ENCODE measurements around the gene MEDAG.
A peak's percentile ranks its signal among the peaks of the same experiment; 100 is the strongest.

The MEDAG gene

DNA sequence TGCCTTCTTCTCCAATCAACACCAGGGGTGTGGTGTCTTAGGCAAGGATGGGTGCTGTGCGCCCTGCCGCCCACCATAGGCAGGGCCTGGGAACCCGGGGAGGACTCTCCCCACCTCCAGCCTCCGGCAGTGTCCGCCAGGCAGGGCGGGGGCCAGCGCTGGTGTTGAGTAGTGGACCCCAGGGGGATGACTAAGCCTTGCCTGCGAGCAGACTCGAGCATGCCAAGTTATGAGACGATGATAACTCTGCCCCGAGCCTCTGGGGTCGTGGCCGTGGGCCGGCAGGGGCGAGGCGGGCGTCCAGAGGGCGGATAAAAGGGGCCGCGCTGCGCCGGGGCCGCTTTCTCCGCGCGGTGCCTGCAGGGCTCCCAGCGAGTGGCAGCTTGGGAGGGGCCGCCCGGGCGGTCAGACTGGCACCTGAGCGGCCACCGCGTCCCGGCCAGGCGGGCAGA, at the start of gene MEDAG:
TSS of gene MEDAG (plus strand) at position 340 of the 452 bp plus-strand sequence. CDS start 245 bp downstream, outside the sequence.
- H3K4me1 ChIP-seq (ENCODE audit: insufficient read depth, low read length) = no peaks in the 10 kb centered on the region
- no peaks in the 10 kb centered on the region for H3K36me3 ChIP-seq (ENCODE audit: insufficient read depth, low read length)
- H3K9ac ChIP-seq (ENCODE audit: low read depth, low read length) = peak within 1 kb of the TSS; percentile 35; the same call in 1 of the 2 replicates
- no peaks in the 10 kb centered on the region for H3K9me3 ChIP-seq (ENCODE audit: control insufficient read depth, insufficient read depth, low read length)

DNA sequence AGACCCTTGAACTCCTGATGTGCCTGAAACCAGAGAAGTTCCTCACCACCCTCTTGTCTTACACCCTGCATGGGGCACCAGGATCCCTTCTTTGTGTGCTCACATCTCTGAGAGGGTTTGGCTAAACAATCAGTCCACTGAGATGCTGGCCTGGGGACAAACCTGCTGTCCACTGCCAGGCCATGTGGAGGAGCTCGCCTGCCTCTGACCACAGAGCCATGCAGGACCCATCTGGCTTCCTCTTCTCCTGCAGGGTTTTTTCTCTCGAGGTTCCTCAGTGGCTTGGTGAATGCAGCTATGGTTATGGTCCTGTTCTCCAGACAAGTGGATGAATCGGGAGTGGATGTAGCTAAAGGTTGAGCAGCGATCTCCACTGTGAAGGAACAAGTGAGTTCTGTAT, 49.1 kb upstream of the MEDAG start:
- Histone ChIP-seq H3K9me3 (ENCODE audit: control insufficient read depth, insufficient read depth, low read length) (no peaks in the 10 kb centered on the region), H3K9ac (ENCODE audit: low read depth, low read length) (no peak overlapping the region), H3K36me3 (ENCODE audit: insufficient read depth, low read length) (no peaks in the 10 kb centered on the region), H3K4me1 (ENCODE audit: insufficient read depth, low read length) (no peaks in the 10 kb centered on the region)

DNA sequence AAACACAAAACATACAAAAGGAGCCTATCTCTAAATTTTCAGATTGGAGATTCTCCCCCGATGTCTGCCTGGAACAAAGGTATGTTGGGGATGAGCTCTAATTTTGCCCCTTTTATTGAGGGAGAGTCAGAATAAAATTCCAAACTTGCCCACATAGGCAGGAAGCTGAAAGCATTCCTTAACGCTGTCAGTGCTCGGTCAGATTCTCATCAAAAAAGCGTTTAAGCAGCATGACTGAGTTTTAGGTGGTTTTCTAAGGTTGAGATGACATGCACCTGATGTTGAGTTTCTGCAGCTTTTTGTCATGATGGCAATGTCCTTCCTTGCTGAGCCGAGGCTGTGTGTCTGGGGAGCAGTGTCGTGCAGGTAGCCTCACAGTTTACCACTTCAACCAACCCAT, 48.4 kb upstream of the MEDAG start:
- Histone ChIP-seq H3K9ac (ENCODE audit: low read depth, low read length) (no peak overlapping the region), H3K9me3 (ENCODE audit: control insufficient read depth, insufficient read depth, low read length) (no peaks in the 10 kb centered on the region), H3K4me1 (ENCODE audit: insufficient read depth, low read length) (no peaks in the 10 kb centered on the region), H3K36me3 (ENCODE audit: insufficient read depth, low read length) (no peaks in the 10 kb centered on the region)

DNA sequence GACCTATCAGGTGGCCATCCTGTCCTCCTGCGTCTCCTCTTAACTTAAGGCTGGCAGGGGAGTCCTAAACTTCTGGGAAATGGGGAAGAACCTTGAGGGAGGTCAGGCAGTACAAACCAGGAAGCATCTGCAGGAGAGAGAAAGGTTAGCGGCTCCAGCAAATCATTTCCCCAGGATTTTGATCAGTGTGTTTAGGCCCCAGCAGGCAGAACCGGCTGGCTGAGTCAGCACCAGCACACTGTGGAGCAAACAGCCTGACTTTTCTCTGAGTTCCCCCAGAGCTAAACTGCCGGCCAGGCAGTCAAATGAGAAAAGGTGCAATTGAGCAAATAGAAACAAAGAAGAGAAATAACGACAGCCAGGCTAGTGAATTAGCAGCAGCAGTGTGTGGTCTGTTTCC, 46.7 kb upstream of the MEDAG start:
- Histone ChIP-seq H3K9ac (ENCODE audit: low read depth, low read length) (no peak overlapping the region), H3K36me3 (ENCODE audit: insufficient read depth, low read length) (no peaks in the 10 kb centered on the region), H3K4me1 (ENCODE audit: insufficient read depth, low read length) (peaks cover 4% of the 10 kb centered on the region; the same call in 1 of the 2 replicates), H3K9me3 (ENCODE audit: control insufficient read depth, insufficient read depth, low read length) (no peaks in the 10 kb centered on the region)

DNA sequence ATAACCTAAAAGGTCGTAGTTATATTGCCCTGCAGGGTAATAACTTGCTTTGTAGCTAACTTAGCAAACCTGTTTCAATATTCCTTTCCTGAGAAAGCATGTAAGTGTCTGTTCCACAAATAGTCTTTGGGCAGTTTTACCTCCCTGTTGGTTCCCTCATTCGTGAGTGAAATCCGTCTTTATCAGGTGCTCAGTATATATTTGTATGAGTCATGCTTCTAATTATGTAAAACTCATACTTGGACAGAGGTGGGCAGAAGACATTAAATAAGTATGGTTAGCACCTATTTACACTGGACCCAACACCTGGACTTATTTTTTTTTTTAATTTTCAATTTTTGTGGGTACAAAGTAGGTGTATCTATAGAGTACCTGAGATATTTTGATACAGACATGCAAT, 44.9 kb upstream of the MEDAG start:
- no peaks in the 10 kb centered on the region for H3K9me3 ChIP-seq (ENCODE audit: control insufficient read depth, insufficient read depth, low read length)
- no peaks in the 10 kb centered on the region for H3K36me3 ChIP-seq (ENCODE audit: insufficient read depth, low read length)
- no peak overlapping the region for H3K9ac ChIP-seq (ENCODE audit: low read depth, low read length)
- peaks cover 20% of the 10 kb centered on the region for H3K4me1 ChIP-seq (ENCODE audit: insufficient read depth, low read length)

DNA sequence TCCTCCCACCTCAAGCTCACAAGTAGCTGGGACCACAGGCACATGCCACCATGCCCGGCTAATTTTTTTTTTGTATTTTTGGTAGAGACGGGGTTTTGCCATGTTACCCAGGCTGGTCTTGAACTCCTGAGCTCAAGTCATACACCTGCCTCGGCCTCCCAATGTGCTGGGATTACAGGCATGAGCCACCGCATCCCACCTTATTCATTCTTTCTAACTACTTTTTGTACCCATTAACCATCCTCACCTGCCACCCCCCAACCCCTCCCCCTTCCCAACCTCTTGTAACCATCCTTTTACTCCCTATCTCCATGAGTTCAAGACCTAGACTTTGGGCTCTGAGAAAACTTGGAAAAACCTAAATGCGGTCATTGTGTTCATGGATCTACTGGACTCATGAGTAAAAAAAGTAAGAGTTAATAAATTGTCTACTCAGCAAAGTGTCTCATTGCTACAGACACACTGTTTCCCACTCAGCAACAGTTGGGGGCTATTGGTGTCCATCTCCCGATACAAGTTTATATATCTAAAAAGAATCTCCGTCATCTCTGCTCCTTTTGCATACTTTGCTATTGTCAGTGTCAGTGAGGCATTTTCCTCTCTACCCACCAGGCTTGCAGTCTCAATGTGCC, 44.1 kb upstream of the MEDAG start:
- H3K9me3 ChIP-seq (ENCODE audit: control insufficient read depth, insufficient read depth, low read length) = no peaks in the 10 kb centered on the region
- H3K9ac ChIP-seq (ENCODE audit: low read depth, low read length) = no peak overlapping the region
- H3K36me3 ChIP-seq (ENCODE audit: insufficient read depth, low read length) = no peaks in the 10 kb centered on the region
- H3K4me1 ChIP-seq (ENCODE audit: insufficient read depth, low read length) = peaks cover 20% of the 10 kb centered on the region

DNA sequence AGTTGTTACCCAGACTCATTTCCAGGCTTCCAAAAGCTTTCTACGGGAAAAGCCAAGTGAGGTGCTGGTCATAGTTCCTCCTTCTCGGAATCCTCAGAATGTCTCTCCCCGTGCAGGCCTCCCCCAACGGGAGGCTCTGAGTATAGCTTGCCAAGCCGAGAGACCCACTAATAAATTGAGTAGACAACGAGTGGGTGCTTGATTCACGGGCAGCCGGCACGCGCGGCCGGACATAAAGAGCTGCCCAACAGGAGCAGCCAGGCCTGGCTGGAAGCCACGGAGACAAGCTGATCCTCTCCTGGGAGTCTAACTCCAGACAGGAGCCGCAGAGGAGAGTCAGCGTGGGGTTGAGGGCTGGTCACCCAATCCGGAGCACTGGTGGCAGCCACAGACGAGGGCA, 43.4 kb upstream of the MEDAG start:
- Histone ChIP-seq H3K36me3 (ENCODE audit: insufficient read depth, low read length) (no peaks in the 10 kb centered on the region), H3K9ac (ENCODE audit: low read depth, low read length) (peak overlapping the region; percentile 46; the same call in 1 of the 2 replicates), H3K4me1 (ENCODE audit: insufficient read depth, low read length) (peaks cover 20% of the 10 kb centered on the region), H3K9me3 (ENCODE audit: control insufficient read depth, insufficient read depth, low read length) (no peaks in the 10 kb centered on the region)

DNA sequence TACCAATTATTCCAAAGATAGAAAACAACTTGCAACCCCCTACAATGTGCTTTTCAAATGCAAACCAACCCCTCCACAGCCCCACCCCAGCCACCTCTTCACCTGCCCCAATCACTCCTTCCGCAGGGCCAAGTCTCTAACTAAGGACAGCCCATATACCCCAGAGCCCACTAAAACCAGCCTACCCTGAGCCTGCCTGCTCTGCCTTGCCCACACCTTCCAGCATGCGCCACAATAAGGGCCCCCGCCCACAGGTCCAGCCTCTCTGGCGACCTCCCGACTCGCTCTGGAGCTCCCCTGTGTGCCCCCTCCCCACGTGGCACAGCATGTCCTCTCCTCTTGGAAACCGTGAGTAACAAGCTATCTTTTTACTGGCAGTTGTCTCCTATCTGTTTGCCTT, 42.8 kb upstream of the MEDAG start:
- no peaks in the 10 kb centered on the region for H3K36me3 ChIP-seq (ENCODE audit: insufficient read depth, low read length)
- H3K9ac ChIP-seq (ENCODE audit: low read depth, low read length) = peak overlapping the region; percentile 46; the same call in 1 of the 2 replicates
- H3K4me1 ChIP-seq (ENCODE audit: insufficient read depth, low read length) = peaks cover 20% of the 10 kb centered on the region
- H3K9me3 ChIP-seq (ENCODE audit: control insufficient read depth, insufficient read depth, low read length) = no peaks in the 10 kb centered on the region

DNA sequence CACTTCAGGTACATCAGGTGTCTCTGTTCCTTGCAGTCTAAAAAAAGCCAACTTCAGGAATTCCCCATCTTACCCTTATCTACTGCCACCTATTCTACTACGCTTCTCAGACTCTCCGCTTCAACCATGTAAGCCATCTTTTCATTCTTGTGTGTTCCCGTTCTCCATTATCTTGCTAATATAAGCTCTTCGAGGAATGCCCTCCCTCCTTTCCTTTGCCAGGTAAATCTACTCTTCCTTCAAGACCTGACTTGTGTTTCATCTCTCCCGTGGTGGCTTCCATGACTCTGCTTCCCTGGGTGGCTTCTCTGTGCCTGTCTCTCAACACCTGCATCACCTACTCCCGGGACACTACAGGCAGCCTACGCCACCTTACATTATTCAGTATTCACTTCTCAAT, 42.3 kb upstream of the MEDAG start:
- peak overlapping the region; percentile 46 for H3K9ac ChIP-seq (ENCODE audit: low read depth, low read length)
- no peaks in the 10 kb centered on the region for H3K36me3 ChIP-seq (ENCODE audit: insufficient read depth, low read length)

DNA sequence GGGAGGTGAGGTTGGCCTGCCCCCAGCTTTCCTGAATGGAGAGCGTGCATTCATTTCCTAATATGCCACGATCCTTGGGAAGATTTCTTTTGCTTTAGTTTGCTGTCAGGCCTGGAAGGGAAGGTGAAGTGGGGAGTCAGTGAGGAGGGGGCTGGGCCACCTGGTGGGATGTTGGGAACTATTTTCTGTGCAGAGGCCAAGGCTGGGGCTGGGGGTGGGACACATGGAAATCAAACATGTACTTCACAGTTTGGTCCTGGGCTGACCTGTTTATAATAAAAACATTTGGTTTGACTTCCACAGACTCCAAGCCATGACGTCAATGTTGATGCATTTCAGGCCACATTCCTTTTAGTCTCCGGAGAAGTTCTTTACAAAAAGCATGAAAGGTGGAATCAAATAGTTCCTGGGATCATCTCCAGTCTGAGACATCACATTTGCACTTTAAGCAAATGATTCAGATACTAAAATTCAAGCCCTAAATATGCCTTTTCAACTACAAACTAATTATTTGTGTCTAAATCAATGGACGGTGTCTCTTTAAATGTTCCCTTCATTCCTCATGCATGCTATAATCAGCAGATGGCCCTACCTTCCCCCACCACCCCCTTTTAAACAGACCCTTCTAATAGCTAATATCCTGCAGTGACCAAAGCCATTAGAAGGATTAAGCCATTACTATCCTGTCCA, 41.5 kb upstream of the MEDAG start:
- Histone ChIP-seq H3K9me3 (ENCODE audit: control insufficient read depth, insufficient read depth, low read length) (no peaks in the 10 kb centered on the region), H3K36me3 (ENCODE audit: insufficient read depth, low read length) (no peaks in the 10 kb centered on the region), H3K4me1 (ENCODE audit: insufficient read depth, low read length) (peaks cover 26% of the 10 kb centered on the region), H3K9ac (ENCODE audit: low read depth, low read length) (peak overlapping the region; percentile 18; the same call in 1 of the 2 replicates)

More for the DNA sequence above, 42.3 kb upstream of the MEDAG start:
- H3K9me3 ChIP-seq (ENCODE audit: control insufficient read depth, insufficient read depth, low read length) = no peaks in the 10 kb centered on the region
- peaks cover 20% of the 10 kb centered on the region for H3K4me1 ChIP-seq (ENCODE audit: insufficient read depth, low read length)

DNA sequence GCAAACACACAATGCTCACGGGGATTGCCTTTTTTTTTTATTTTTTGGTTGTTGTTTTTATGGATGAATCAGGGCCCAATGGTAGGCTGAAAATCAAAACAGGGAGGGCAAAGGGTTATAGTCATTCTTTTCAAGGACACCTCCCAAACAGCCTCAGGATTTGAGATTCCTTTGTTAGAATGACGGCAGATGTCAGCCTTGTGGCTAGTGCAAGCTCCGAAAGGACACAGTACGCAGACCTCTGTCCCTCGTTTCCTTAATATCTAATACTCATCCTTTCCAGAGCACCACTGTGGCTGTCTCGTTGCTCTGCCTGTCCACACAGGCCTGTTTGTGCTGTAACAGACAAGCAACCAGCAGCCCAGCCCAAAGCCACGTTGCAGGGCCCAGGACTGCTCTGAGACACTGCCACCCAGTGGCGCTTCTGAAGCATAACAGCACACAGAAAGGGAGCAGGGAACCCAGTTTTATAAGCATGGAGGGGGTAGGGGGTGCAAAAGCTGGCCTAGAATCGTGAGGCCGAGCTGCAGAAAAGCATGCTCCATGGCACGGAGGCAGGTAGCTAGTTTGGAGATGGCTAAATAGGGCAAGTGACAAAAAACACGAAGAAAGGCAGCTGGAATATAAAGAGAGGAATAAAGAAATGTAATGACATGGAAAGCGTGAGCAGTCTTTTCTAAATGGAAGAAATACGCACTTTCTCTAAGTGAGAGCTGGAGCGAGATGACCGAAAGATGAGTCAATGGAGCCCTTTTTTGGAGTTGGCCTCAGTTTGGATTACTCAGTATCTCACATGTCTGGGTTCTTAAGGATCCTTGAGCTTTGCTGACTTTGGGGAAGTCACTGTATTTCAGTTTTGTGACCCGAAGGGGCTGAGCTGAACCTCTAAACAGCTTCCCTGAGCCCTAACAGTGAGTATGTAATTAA, 40.7 kb upstream of the MEDAG start:
- H3K9me3 ChIP-seq (ENCODE audit: control insufficient read depth, insufficient read depth, low read length) = no peaks in the 10 kb centered on the region
- H3K9ac ChIP-seq (ENCODE audit: low read depth, low read length) = peak overlapping the region; percentile 18; the same call in 1 of the 2 replicates
- H3K4me1 ChIP-seq (ENCODE audit: insufficient read depth, low read length) = peaks cover 30% of the 10 kb centered on the region
- no peaks in the 10 kb centered on the region for H3K36me3 ChIP-seq (ENCODE audit: insufficient read depth, low read length)

DNA sequence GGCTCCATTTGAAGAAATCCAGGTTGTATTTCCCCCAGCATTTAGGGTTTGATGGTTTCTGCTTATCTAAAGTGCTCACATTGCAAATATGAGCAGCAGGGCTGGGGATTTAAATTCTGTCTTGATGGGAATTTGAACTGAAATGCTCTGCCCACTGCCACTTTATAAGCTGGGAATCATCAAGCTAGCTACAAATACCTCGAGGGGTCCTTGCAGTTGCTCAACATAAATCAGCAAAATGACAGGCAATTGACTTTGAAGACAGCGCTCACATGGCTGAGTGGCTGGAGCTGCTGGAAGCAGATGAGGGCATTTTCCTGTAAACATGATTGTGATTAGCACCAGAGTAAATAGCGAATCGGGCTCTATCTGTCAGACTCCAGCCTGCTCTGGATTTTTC, 39.4 kb upstream of the MEDAG start:
- no peak overlapping the region for H3K9ac ChIP-seq (ENCODE audit: low read depth, low read length)
- H3K4me1 ChIP-seq (ENCODE audit: insufficient read depth, low read length) = peaks cover 38% of the 10 kb centered on the region
- no peaks in the 10 kb centered on the region for H3K9me3 ChIP-seq (ENCODE audit: control insufficient read depth, insufficient read depth, low read length)
- H3K36me3 ChIP-seq (ENCODE audit: insufficient read depth, low read length) = no peaks in the 10 kb centered on the region

DNA sequence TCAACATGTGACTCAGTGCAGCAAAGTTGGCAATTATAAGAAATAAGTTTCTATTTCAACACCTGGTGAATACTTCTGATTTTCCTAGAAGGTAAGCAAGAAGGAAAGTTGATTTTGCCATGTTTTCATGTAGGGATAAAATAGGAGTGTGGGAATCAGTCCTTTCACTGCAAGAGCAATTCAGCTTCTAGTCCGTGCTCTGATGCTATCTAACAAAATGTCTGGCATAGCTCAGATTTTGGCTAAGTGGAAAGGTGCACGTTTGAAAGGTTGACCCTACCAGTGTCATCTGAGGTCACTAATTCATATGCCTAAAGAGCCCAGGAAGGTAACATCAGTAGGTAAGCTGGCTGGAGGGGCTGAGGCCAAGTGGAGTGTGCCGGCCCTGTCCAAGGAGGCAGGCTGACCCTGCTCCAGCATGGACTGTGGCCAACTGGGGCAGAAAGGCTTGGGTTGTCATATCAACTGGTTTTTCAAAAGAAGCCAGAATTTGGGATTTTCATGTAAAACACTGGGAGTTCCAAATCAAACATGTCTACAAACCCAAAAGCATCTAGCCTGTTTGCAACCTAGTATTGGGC, 38.9 kb upstream of the MEDAG start:
- H3K4me1 ChIP-seq (ENCODE audit: insufficient read depth, low read length) = peaks cover 43% of the 10 kb centered on the region
- H3K9ac ChIP-seq (ENCODE audit: low read depth, low read length) = no peak overlapping the region
- no peaks in the 10 kb centered on the region for H3K9me3 ChIP-seq (ENCODE audit: control insufficient read depth, insufficient read depth, low read length)
- H3K36me3 ChIP-seq (ENCODE audit: insufficient read depth, low read length) = no peaks in the 10 kb centered on the region

All from ES-I3 (cell line).